OCI-LY1 (cell line): Measurements from ENCODE around the gene HSP90AA1.

ENCODE experiments used
- H2AFZ ChIP-seq: fragments of 200-600 bp; sonication (generic), shearing (Covaris generic); 2 replicates; pipeline ENCODE4 v1.6.0; 2014; ENCODE audit warnings: antibody characterized with exemption, mild to moderate bottlenecking, low read length
- H3F3A ChIP-seq: fragments of 200-600 bp; sonication (generic), shearing (Covaris generic); 2 replicates; pipeline ENCODE4 v1.6.0; 2014; ENCODE audit warnings: mild to moderate bottlenecking, antibody characterized with exemption, low read length, moderate library complexity; ENCODE audit not compliant: insufficient read depth
- H3K27ac ChIP-seq: fragments of 200-600 bp; sonication (generic); 2 replicates; pipeline ENCODE4 v1.5.1; 2014; ENCODE audit warnings: low read length, mixed run types, mild to moderate bottlenecking, low read depth; ENCODE audit not compliant: poor library complexity, severe bottlenecking
- H3K27me3 ChIP-seq: fragments of 200-600 bp; sonication (generic); 2 replicates; pipeline ENCODE4 v1.6.0; 2014; ENCODE audit warnings: antibody characterized with exemption, mild to moderate bottlenecking, low read length, moderate library complexity; ENCODE audit not compliant: insufficient read depth
- H3K36me3 ChIP-seq: fragments of 200-600 bp; sonication (generic); 2 replicates; pipeline ENCODE4 v1.6.1; 2014; ENCODE audit warnings: mild to moderate bottlenecking, antibody characterized with exemption, low read length, moderate library complexity, mixed read lengths; ENCODE audit not compliant: insufficient read depth
- H3K4me1 ChIP-seq: fragments of 200-600 bp; sonication (generic); 2 replicates; pipeline ENCODE4 v1.5.1; 2014; ENCODE audit warnings: mild to moderate bottlenecking, low read length, moderate library complexity; ENCODE audit not compliant: insufficient read depth, severe bottlenecking
- H3K4me2 ChIP-seq: fragments of 200-600 bp; sonication (generic), shearing (Covaris generic); 2 replicates; pipeline ENCODE4 v1.6.1; 2014; ENCODE audit warnings: low read length
- H3K4me3 ChIP-seq: fragments of 200-600 bp; sonication (generic); 2 replicates; pipeline ENCODE4 v1.5.1; 2014; ENCODE audit warnings: low read length, low read depth, mild to moderate bottlenecking, mixed read lengths; ENCODE audit not compliant: poor library complexity, severe bottlenecking
- H3K79me2 ChIP-seq: fragments of 200-600 bp; shearing (Covaris generic); 2 replicates; pipeline ENCODE4 v1.6.1; 2016; ENCODE audit warnings: mixed run types, low read length, mixed read lengths; ENCODE audit not compliant: insufficient read depth
- H3K9ac ChIP-seq: fragments of 200-600 bp; sonication (generic), shearing (Covaris generic); 2 replicates; pipeline ENCODE4 v1.6.1; 2014; ENCODE audit warnings: mild to moderate bottlenecking, low read length, mixed read lengths
- H3K9me2 ChIP-seq: fragments of 200-600 bp; sonication (generic), shearing (Covaris generic); 2 replicates; pipeline ENCODE4 v1.6.1; 2014; ENCODE audit warnings: low read depth, mild to moderate bottlenecking, low read length, mixed read lengths
- H3K9me3 ChIP-seq: fragments of 200-600 bp; shearing (Covaris generic); 2 replicates; pipeline ENCODE4 v1.6.1; 2014; ENCODE audit warnings: low read length, mixed read lengths
- H4K20me1 ChIP-seq: fragments of 200-600 bp; sonication (generic), shearing (Covaris generic); 2 replicates; pipeline ENCODE4 v1.6.0; 2016; ENCODE audit warnings: mild to moderate bottlenecking, low read length; ENCODE audit not compliant: insufficient read depth
- CTCF ChIP-seq: fragments of 200-600 bp; sonication (generic), shearing (Covaris generic); IDR thresholded peaks from 2 replicates; pipeline ENCODE4 v1.5.1; 2017; ENCODE audit warnings: mild to moderate bottlenecking, antibody characterized with exemption, low read length, moderate library complexity, mixed read lengths
- EZH2 ChIP-seq: fragments of 200-600 bp; sonication (generic), shearing (Covaris generic); IDR thresholded peaks from 2 replicates; pipeline ENCODE4 v1.8.0; 2017; ENCODE audit warnings: borderline replicate concordance, mixed run types, mild to moderate bottlenecking, antibody characterized with exemption, low read length, moderate library complexity, mixed read lengths

The HSP90AA1 gene

GRCh38 chr14:102046337-102047278 lies 40.2 kb downstream of the HSP90AA1 start:
- Histone ChIP-seq H3K4me3 (no peak overlapping the region), H3K9me2 (no peaks in the 10 kb centered on the region), H3K4me1 (no peaks in the 10 kb centered on the region), H3K9me3 (no peaks in the 10 kb centered on the region), H3F3A (no peaks in the 10 kb centered on the region), H2AFZ (no peak overlapping the region), H3K9ac (no peak overlapping the region), H3K4me2 (no peak overlapping the region), H3K36me3 (peaks cover 71% of the 10 kb centered on the region), H3K27me3 (no peaks in the 10 kb centered on the region), H4K20me1 (no peaks in the 10 kb centered on the region), H3K27ac (no peak overlapping the region), H3K79me2 (no peaks in the 10 kb centered on the region)
- TF ChIP-seq EZH2 (no peak), CTCF (peak; percentile 40)

GRCh38 chr14:102044566-102044965 lies 42.3 kb downstream of the HSP90AA1 start:
- H4K20me1 ChIP-seq, result no peaks in the 10 kb centered on the region
- no peaks in the 10 kb centered on the region for H3K79me2 ChIP-seq
- no peak overlapping the region for H3K4me3 ChIP-seq
- no peak overlapping the region for H3K27ac ChIP-seq
- TF ChIP-seq CTCF, result no peak
- no peak for TF ChIP-seq EZH2
- H3K4me2 ChIP-seq, result no peak overlapping the region
- H3K9me2 ChIP-seq, result no peaks in the 10 kb centered on the region
- H3K4me1 ChIP-seq, result no peaks in the 10 kb centered on the region
- H3F3A ChIP-seq, result no peaks in the 10 kb centered on the region
- peaks cover 72% of the 10 kb centered on the region for H3K36me3 ChIP-seq
- no peak overlapping the region for H2AFZ ChIP-seq
- no peaks in the 10 kb centered on the region for H3K27me3 ChIP-seq
- H3K9ac ChIP-seq, result no peak overlapping the region
- no peaks in the 10 kb centered on the region for H3K9me3 ChIP-seq

- H3K36me3 ChIP-seq, result peaks cover 72% of the 10 kb centered on the region
- TF ChIP-seq CTCF, result no peak
- TF ChIP-seq EZH2, result no peak
- H3K4me2 ChIP-seq, result no peak overlapping the region
- no peaks in the 10 kb centered on the region for H3K27me3 ChIP-seq
- H3K79me2 ChIP-seq, result no peaks in the 10 kb centered on the region
- no peaks in the 10 kb centered on the region for H3F3A ChIP-seq
- no peaks in the 10 kb centered on the region for H4K20me1 ChIP-seq
- no peak overlapping the region for H2AFZ ChIP-seq
- H3K4me1 ChIP-seq, result no peaks in the 10 kb centered on the region
- no peak overlapping the region for H3K9ac ChIP-seq
- H3K27ac ChIP-seq, result no peak overlapping the region
- H3K4me3 ChIP-seq, result no peak overlapping the region
- no peaks in the 10 kb centered on the region for H3K9me3 ChIP-seq
- no peaks in the 10 kb centered on the region for H3K9me2 ChIP-seq
These were observed 43.4 kb downstream of the HSP90AA1 start for GRCh38 chr14:102043251-102044025.
